NCI-H2196 (cell line): ENCODE measurements around the gene MCL1.

Experiments used
- DNase-seq: peaks from one replicate; lab custom pipeline; 2025; ENCODE audit not compliant: unreplicated experiment; lab: John Stamatoyannopoulos, UW

MCL1 gene

GRCh38 chr1:150543500-150544143 is 35.8 kb downstream of the MCL1 start:
- DNase-seq: peak; percentile 77

GRCh38 chr1:150537732-150538684 is 41.4 kb downstream of the MCL1 start:
- DNase-seq: no peak

- DNase-seq: no peak
These were observed 42.3 kb downstream of the MCL1 start for GRCh38 chr1:150536836-150537731.

- no peak for DNase-seq
These were observed 43.7 kb downstream of the MCL1 start for GRCh38 chr1:150535511-150536287.

- DNase-seq: no peak
These were observed 45.4 kb downstream of the MCL1 start for GRCh38 chr1:150534002-150534401.

DNA sequence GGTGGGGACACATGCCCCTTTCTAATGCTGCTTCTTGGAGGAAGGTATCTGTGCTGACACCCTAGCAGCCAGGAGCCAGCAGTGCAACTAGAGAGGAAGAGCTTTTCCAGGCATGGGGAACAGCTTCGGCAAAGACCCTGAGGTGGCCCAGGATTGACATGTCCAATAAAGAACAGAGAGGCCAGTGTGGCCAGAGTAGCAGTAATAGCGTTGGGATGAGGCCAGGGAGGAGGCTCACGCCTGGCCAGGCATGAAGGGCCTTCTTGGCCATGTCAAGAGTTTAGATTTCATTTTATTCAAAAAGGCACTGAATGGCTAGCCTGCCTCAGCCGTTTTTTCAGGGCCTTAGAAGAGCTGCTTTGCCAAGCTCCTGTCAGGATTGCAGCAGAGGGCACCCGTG is 46.5 kb downstream of the MCL1 start:
- no peak for DNase-seq

DNA sequence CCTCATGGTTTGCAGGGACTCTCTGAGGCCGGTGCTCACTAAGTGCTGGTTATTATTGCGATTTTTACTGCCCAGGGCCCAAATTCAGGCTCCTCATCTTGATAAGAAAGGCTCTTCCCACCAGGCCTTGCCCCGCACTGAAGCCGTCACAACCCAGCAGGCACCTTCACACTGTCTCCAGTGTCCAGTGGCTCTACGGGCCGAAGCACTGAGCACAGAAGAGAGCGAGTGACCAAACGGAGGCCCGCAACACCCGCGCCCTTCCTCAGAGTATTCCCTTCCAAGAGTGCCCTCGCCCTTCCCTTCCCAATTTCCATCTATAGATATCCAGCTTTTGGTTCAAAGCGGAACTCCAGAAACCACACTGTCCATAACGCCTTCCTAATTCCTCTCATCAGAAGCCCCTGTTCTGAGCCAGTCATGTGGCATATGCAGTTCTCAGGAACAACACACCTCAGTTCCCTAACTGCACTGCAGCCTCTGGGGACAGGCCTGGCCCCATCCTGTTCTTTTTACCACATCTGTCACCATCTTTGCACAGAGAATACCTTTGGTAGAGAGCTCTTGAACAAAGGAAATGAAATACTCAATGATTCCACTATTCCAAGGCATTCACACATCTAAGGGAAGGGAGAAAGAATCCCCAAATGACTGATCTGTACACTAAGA is 48.8 kb downstream of the MCL1 start:
- no peak for DNase-seq

DNA sequence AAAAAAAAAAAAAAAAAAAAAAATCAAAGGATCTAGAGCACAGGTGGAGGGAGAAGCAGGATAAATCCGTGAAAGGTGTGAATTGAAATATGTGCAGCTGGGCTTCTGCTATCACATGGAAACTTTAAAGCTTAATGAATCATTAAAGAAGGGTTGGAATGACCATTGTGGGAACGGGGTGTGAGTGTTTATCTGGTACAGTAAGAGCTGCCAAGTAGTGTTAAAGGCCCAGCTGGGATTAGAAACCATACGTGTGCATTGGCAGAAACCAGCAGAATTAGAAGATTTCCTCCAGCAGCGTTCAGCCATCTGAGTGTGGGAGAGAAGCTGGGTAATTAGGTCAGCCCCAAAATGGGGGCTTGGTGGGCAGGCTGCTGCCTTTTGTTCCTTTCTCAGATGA is 50.4 kb downstream of the MCL1 start:
- no peak for DNase-seq

GRCh38 chr1:150528196-150528595 is 51.2 kb downstream of the MCL1 start:
- no peak for DNase-seq

- no peak for DNase-seq
These were observed 54.1 kb downstream of the MCL1 start for GRCh38 chr1:150525348-150525747.
